HG02759 (cell line): ENCODE data around the gene UNG.

ENCODE experiments used
- ATAC-seq: cut with Tn5 transposase; IDR thresholded peaks from one replicate; pipeline ENCODE4 v1.9.1; 2021; ENCODE audit warnings: mild to moderate bottlenecking, moderate library complexity; ENCODE audit not compliant: unreplicated experiment

Gene UNG

DNA sequence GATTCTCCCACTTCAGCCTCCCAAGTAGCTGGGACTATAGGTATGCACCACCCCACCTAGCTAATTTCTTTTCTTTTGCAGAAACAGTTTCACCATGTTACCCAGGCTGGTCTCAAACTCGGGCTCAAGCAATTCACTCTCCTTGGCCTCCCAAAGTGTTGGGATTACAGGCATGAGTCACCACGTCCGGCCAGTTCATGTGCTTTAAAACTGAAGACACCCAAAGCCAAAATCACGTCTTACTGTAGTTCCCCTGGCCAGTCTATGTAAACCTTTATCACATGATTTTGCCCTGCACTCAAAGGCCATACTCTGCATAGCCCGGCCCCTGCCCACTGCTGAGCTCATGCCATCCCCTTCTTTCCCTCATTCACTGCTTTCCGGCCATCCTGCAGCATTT lies 8.6 kb upstream of the UNG start:
- no peak for ATAC-seq

DNA sequence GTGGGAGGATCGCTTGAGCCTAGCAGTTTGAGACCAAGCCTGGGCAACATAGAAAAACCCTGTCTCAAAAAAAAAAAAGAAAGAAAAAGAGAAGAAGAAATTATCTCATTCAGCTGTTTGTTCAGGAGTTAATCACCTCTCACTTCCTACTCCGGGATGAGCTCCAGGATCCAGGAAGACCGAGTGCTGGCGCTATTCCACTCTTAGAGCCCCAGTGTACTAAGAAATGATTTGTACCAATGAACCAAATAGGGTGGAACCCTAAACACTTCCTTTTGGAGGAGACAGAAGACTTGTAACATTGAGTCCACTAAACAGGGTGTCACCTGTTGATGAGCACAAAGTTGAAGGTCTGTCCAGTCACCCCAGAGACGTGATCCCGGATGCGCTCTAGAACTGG lies 7.7 kb upstream of the UNG start:
- ATAC-seq, result no peak

DNA sequence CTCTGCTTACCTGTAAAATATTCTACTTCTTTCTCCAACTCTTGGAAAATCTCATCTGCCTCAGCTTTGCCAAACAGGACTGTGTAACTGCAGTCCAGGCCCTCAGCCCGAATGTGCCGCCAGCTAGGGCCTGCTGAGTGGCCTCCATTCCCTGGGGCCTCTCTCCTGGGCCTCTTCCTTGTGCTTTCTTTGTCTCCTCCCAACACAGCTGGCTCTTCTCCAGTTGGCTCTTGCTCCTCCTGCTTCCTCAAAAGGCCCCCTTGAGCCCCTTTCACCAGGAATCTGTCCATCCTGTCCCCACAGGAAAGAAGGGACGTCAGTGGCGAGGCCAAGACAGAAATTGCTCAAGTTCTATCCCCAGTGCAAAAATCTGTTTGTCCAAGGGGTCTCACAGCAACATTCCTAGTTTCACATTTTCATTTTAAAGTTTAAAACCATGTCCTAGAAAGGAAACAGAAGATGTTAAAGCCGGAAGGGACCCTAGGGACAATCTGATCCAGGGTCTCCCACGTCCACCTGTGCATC lies 4.8 kb upstream of the UNG start:
- ATAC-seq, result no peak

DNA sequence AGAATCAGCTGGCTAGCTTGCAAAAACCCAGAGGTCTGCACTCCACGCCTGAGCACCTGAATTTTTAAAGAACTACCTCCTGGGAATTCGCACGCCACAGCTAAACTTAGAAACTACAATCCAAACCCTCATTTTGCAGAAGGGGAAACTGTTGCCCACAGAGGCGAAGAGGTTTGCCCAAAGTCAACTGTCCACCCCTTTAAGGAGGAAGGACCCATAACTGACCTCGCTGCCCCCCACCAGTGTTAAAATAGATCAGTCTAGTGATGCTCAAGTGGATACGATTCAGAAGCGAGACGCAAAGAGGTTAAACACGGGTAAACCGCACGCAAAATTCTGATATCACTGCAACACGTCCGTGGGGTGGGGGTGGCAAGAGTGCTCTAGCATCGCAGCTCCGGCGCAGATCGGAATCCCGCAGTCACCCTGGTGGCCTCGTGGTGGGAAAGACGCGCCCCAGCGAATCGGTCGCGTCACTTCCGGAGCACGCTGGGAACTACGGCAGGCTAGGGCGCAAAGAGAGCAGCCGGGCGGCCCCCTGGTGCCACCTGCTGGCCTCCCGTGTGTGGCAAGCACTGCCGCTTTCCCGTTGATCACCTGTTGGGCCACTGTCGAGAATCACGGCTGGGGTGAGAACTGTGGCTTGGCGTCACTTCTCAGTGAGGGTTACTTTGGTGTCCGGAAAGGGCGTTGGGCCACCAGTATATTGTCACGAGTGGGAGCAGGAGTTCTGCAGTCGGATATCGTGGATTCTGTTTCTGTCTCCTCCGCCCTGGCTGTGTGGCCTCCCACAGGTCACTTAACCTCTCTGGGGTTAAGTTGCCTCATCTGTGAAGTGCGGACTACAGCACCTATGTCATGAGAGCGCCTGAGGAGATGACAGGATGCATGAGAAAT lies 4.1 kb upstream of the UNG start, which contains the start of gene ALKBH2:
Gene ALKBH2, minus strand, starts transcription at position 451 of the 897 bp plus-strand sequence. CDS start 686 bp downstream, outside the sequence.
- ATAC-seq, result peak; percentile 65

DNA sequence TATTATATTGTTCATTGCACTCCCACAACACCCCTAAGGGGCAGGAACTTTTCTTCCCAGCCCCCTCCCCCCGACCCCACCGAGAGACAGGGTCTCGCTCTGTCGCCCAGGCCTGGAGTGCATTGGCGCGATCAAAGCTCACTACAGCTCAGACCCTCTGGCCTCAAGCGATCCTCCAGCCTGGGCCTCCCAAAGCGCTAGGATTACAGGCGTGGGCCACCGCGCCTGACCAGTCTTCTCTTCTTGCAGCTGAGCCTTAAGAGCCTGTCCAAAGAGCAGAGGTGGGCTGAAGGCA lies 310 bp upstream of the UNG start:
- no peak for ATAC-seq

DNA sequence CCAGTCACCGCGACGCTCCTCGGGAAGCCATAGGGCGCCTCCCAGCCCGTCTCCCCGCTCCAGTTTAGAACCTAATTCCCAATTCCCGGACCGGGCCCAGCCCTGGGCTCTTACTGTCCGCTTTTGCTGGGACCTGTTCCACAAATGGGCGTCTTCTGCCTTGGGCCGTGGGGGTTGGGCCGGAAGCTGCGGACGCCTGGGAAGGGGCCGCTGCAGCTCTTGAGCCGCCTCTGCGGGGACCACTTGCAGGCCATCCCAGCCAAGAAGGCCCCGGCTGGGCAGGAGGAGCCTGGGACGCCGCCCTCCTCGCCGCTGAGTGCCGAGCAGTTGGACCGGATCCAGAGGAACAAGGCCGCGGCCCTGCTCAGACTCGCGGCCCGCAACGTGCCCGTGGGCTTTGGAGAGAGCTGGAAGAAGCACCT lies 797 bp downstream of the UNG start:
- peak; percentile 28 for ATAC-seq

DNA sequence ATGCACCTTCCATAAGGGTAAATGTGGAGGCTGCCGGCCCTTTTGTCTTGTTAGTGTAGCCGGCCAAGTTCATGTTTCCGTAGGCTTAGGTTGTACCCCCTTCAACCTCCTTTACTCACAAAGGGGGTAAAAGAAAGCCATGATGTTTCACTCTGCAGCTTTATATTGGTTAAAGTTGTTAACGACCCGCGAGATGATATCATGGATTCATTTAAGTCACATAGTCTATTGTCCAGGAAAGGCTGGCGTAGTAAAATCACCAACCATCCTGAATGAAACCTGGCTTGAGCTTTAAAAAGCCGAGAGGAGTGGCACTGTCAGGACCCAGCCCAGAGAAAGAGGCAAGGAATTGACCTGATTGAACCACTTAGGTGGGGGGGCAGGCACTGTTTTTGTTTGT lies 1.3 kb downstream of the UNG start:
- ATAC-seq, result no peak

DNA sequence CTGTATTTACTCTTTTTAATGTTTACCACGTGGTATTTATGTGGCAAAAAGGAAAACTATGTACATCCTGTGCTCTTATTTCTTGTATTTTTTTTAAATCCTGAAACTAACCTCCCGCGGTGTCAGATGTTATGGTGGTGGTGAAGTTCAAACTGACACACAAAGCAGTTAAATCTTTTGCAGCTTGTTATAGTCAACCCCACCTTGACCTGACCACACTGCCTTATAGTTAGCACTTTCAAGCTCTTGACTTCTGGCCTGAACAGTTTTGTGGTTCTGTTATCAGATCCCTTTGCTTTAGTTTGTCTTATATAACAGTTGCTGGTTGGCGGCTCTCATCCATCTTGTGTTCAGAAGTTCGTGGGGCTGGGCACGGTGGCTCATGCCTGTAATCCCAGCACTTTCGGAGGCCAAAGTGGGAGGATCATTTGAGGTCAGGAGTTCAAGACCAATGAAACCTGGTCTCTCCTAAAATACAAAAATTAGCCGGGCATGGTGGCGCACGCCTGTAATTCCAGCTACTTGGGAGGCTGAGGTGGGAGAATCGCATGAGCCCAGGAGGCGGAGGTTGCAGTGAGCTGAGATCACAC lies 2.1 kb downstream of the UNG start:
- ATAC-seq, result no peak

DNA sequence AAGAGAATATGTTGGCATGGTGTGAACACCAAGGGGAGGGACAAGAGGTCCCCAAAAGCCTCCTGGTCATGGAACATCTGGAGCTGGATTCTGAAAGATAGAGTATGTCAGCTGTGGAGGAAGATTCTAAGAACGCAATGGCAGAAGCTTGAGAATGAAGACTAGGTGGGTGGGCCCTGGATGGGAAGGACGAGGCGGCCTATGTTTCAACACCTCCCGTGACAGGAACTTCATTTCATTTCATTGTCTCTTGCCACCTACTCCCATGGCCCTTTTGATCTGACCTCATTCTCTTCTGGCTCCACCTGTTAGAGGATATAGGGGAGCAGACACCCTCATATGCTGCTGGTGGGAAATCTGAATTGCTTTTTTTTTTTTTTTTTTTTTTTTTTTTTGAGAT lies 3.3 kb downstream of the UNG start:
- ATAC-seq, result no peak

DNA sequence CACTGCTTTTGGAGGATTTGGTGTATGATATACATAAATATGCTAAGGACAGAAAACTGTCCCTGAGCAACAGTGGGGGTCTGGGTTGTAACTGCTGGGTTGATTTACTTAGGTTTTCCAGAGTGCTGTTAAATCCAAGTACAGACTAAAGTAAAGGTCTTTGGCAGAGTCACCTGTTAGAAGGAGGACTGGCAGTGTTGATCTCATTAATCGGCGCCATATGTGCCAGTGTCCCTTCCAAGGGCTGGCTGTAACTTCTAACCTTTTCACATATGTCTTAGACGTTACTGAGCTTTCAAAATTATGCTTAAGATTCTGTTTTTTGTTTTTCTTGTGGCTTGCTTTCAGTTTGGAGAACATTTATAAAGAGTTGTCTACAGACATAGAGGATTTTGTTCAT lies 5.1 kb downstream of the UNG start:
- ATAC-seq, result no peak

DNA sequence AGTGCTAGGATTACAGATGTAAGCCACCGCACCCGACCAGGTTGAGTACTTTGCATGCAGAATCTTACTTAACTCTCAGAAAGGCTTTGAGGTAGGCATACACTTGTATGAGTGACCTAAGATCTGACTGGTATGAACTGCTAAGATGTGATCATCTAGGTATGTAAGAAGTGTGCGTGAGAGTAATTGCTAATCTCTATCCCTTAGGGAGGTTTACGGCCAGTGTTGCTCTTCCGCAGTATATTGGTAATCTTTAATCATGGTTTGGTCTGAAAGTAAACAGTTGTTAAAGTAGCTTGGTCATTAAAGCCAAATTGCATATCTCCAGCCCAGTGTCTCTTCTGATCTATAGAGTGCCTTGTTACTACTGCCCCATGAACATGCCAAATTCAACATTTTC lies 7.8 kb downstream of the UNG start:
- ATAC-seq, result no peak

DNA sequence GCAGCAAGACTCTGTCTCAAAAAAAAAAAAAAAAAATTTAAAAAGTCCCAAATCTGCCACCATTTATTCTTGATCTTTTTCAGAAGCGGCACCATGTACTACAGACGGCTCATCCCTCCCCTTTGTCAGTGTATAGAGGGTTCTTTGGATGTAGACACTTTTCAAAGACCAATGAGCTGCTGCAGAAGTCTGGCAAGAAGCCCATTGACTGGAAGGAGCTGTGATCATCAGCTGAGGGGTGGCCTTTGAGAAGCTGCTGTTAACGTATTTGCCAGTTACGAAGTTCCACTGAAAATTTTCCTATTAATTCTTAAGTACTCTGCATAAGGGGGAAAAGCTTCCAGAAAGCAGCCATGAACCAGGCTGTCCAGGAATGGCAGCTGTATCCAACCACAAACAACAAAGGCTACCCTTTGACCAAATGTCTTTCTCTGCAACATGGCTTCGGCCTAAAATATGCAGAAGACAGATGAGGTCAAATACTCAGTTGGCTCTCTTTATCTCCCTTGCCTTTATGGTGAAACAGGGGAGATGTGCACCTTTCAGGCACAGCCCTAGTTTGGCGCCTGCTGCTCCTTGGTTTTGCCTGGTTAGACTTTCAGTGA lies 12.5 kb downstream of the UNG start:
- no peak for ATAC-seq

DNA sequence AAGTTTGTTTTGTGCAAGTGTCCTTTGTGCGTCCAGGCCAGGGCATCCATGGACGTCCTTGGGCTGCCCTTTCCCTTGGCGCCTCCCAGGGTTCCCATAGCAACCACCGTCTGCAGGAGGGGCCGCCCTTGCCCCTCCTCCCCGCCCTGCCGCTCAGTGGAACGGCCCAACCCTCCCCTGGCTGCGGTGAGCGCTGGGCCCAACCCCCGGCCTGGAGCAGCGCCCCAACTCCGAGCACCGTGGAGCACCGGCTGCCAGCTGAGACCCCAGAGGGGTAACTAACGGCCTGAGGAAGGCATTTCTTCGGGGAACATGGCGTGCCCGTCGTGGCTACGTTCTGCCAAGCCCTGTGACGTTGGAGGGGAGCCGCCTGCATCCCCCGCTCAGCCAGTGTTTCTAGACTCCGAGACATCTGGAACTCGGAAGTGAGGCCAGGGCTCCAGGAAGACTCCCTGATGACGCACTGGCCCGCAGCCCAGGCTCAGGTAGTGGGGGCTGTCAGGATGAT lies 13.6 kb downstream of the UNG start:
- ATAC-seq, result peak; percentile 70

DNA sequence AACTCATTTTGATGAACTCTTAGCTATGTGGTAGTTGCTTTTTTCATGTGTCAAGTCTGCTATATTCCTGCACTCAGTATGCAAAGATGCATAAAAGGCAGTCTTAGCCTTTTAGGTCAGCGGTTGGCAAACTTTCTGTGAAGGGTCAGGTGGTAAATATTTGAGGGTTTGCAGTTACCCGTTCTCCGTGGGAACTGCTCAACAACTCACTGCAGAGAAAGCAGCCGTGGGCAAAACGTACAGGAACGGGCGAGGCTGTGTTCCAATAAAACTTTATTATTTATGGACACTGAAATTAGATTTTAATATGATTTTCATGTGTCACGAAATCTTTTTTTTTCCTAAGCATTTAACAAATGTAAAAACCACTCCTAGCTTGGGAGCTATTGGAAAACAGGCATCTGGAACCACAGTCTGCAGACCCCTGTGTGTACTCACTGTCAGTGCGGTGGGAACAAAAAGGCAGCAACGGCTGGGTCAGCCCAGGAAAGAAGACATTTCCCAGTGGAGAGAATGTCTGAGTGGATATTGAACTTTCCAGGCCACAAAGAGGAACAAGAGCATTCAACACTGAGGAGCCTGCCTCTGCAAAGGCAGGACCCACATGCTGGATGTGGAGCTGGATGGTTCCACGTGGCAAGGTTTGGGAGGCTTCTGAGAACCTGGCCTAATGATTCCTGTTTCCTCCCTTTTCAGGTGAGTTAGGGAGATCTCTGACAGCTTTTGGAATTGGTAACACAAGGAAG lies 15.5 kb downstream of the UNG start:
- no peak for ATAC-seq

DNA sequence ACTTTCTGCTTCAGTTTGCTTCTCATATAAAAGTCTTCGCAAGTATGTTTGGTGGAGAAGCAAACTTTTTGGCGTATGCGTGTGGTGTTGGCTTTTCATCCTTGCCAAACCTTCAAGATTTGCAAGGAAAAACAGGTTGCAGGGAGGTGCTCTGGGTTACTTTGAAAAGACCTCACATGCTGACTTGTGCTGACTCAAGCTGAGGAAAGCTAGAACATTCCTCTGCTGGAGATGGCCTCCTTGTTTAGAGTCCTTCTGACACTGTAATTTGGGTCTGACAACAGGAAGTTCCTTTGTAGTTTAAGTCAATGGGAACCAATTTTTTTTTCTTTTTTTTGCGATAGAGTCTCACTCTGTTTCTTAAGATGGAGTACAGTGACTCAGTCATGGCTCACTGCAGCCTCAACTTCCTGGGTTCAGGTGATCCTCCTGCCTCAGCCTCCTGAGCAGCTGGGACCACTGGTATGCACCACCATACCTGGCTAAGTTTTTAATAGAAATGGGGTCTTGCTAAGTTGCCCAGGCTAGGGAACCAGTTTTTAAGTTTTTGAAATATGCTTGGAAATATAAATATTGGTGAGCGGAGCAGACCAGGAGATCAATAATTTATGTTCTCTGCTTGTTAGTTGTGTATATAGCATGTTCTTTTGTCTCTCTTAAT lies 16.4 kb downstream of the UNG start:
- ATAC-seq, result no peak

DNA sequence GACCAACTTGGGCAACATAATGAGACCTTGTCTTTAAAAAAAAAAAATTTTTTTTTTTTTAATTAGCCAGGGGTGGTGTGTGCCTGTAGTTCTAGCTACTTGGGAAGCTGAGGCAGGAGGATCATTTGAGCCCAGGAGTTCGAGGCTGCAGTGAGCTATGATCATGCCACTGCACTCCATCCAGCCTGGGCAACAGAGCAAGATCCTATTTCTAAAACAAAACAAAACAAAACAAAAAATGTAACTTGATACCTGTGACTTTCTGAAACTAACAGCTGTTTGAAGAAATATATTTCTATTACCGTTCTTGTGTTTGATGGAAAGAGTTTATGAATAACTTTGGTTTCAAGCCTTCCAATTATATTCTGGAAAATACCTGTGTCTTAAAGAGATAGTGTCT lies 17.2 kb downstream of the UNG start:
- no peak for ATAC-seq

DNA sequence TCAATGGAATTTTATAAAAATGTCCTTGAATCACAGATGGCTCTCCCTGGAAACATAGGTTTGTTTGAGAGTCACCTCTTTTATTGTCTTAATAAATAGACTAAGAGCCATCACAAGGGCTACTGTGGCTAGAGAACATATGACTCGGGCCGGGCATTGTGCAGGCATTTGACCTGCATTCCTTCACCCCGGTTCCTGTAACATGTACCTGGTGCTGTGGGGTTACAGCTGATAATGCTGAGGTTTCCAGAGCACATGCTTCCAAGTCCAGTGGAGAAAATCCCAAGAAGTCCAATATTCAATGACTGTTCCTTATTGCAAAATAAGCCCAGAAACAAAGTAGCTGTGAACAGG lies 18.0 kb downstream of the UNG start:
- no peak for ATAC-seq

DNA sequence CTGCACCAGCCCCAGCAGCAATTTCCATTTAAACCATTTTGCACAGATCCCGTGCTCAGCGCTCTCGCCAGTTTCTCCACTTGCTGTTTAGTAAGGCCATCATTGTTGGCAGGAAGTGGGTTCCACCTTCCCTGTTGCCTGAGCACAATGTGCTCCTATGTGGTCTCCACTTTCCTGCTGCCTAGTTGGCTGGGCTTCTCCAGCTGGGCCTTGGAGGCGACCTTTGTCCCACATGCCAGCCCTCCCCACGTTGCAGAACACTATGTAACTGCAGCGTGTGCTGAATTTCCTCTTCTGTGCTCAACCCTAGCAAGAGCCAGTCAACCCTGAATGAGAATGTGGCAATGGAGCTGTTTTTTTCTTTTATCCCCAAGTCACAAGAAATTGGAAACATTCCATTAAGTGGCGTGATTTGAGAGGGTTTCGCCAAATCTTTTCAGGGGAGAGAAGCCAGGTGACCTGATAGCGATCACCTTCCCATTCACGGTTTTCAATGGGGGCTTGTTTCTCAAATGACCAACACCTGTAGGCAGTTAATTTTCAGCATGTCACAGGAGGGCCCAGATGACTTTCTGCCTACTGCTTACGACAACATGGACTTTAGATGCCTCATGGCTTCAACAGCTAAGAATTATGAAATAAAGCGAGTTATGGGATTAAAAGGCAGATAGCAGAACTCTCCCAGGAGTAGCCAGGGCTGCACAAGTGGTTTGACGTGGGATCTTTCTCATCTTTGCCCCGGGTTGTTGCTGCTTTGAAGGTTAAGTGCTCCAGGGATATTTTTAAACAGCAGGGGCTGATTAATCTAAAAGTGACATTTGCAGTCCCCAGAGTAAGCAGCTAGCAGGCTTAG lies 18.6 kb downstream of the UNG start, which contains the start of gene ACACB:
Gene ACACB, plus strand, starts transcription at position 830 of the 853 bp plus-strand sequence. CDS start 22,819 bp downstream, outside the sequence.
- no peak for ATAC-seq

DNA sequence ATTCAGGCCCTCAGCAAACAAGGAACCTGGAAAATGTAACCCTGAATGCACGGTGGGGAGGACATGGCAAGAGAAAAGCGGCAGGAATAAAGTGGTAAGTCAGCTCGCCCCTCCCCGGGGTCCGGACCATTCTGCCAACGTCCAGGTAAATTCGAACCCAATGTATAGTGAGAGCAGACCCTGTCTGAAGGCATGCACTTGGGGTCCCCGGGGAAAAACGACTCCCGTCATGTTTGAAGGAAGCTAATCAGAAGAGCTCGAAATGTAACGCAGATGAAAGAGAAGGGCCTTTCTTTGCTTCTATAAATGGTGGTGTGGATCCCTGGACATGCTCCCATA lies 19.2 kb downstream of the UNG start:
- ATAC-seq, result no peak

DNA sequence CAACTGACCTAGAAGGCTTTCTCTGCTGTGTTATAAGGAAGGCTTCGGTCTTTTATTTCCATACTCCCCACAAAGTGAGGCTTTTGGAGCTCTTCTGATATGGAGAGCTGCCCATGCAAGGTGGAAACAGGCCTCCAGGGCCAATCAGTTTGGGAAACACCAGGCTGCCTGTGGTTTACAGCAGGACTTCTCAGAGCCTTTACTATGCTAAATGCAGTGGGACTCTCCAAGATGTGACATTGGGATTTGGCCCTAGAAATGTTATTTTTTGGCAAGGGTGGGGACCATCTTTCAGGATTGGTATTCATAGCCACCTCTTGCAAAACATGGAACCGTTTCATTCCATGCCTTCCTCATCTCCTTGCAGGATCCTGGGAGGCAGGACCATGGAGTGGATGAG lies 22.7 kb downstream of the UNG start:
- ATAC-seq, result no peak
